ENCODE data around the gene ITGA2. TPM values are rescaled to one million over a fixed set of nuclear protein-coding genes. Genes with fewer than 3 reads are reported as not detected.
"Not testable (repeated sequence)": the region's sequence is repeated elsewhere in the genome, so short reads cannot be mapped to it uniquely, and the experiment has no call there.

The ITGA2 gene
- total and polyA plus RNA-seq, 2 of the 8 experiments (the other 6 are each of a cell fraction or from before 2014, with no cell fraction given) = 1.4 to 7.7 TPM

GRCh38 chr5:52976157-52976556 lies 13.0 kb upstream of the ITGA2 start:
- H3K4ac ChIP-seq (replicated peaks; ENCODE audit: insufficient read length, low read depth, low read length); H3K27ac ChIP-seq (ENCODE audit: low read depth, low read length); H4K5ac ChIP-seq (ENCODE audit: insufficient read length, low read depth, low read length); POLR2A ChIA-PET (ENCODE audit: partially characterized antibody); H2BK12ac ChIP-seq (ENCODE audit: low read depth, low read length); H2AFZ ChIP-seq (ENCODE audit: low read length); H3K56ac ChIP-seq (replicated peaks; ENCODE audit: insufficient read length, low read depth, low read length); H3K4me1 ChIP-seq (replicated peaks in 1 of 4; ENCODE audit: control insufficient read depth in 3 of 4, insufficient read depth in 4 of 4, low read length in 3 of 4); H3K4me2 ChIP-seq (ENCODE audit: insufficient read depth in 1 of 2, low read depth in 2 of 2, low read length in 2 of 2); H2BK5ac ChIP-seq (ENCODE audit: low read depth, low read length); H3K79me1 ChIP-seq (ENCODE audit: low read depth, low read length); H4K91ac ChIP-seq (replicated peaks; ENCODE audit: insufficient read length, low read length); H3K4me3 ChIP-seq (ENCODE audit: extremely low read depth in 1 of 4, insufficient read depth in 2 of 4, low read depth in 3 of 4, low read length in 4 of 4); H3K18ac ChIP-seq (ENCODE audit: extremely low read depth, low read length); H3K23me2 ChIP-seq (ENCODE audit: low read depth, low read length); H3K79me2 ChIP-seq (ENCODE audit: control insufficient read depth in 1 of 2, insufficient read depth in 2 of 2, low read length in 2 of 2); H3K14ac ChIP-seq (ENCODE audit: insufficient read length); H3K36me3 ChIP-seq (ENCODE audit: control insufficient read depth in 2 of 4, insufficient read depth in 4 of 4, low read length in 3 of 4); H2BK120ac ChIP-seq (replicated peaks; ENCODE audit: low read depth, low read length); H2BK20ac ChIP-seq (ENCODE audit: low read length); H2BK15ac ChIP-seq (ENCODE audit: low read length); H3K23ac ChIP-seq (ENCODE audit: insufficient read length); H4K20me1 ChIP-seq (replicated peaks in 1 of 2; ENCODE audit: control insufficient read depth in 1 of 2, insufficient read depth in 2 of 2, low read length in 2 of 2); H3K9ac ChIP-seq (replicated peaks in 1 of 4; ENCODE audit: extremely low read depth in 1 of 4, low read depth in 3 of 4, low read length in 3 of 4); FAIRE-seq; H4K8ac ChIP-seq (ENCODE audit: extremely low read depth, insufficient read depth, low read length); H2AK5ac ChIP-seq (ENCODE audit: low read depth, low read length); DNase-seq (ENCODE audit: low read depth in 1 of 2, low spot score in 2 of 2); H3K27me3 ChIP-seq (replicated peaks in 1 of 4; ENCODE audit: control insufficient read depth in 3 of 4, extremely low read depth in 1 of 4, insufficient read depth in 3 of 4, low read length in 3 of 4): not testable (repeated sequence)
- peaks cover 22 to 23% of the 10 kb centered on the region in 2 experiments for H3K9me3 ChIP-seq (ENCODE audit: insufficient read depth in 2 of 2, low read depth in 1 of 2, low read length in 1 of 2)
- CTCF ChIA-PET (ENCODE audit: partially characterized antibody) = interaction anchor here (1.2 kb wide), 1 partner anchor 10 kb away, joined by 3 read pairs; no protein-coding TSS in a partner anchor
- WGBS, 2 experiments (ENCODE audit: extremely low coverage in 1 of 2, insufficient coverage in 1 of 2, insufficient read length in 1 of 2, insufficient replicate concordance in 2 of 2, low coverage in 1 of 2, low lambda C conversion rate in 2 of 2, missing lambda C conversion rate in 1 of 2) = 90% methylated on average over 7 of the region's 7 CpGs; no CpG with 5 or more reads in 1 of the 2 experiments

Measured in H1 (cell line).